CD1c-positive myeloid dendritic cell (primary cell): Measurements from ENCODE around the gene EVI2B.
A peak's percentile ranks its signal among the peaks of the same experiment; 100 is the strongest.
"Not testable (repeated sequence)": the region's sequence is repeated elsewhere in the genome, so short reads cannot be mapped to it uniquely, and the experiment has no call there.

Experiments used
- DNase-seq: peaks from one replicate; pipeline ENCODE4 v3.0.0-alpha.2; 2016; ENCODE audit errors: extremely low spot score

Gene EVI2B

GRCh38 chr17:31310260-31310659 is 3.6 kb downstream of the EVI2B start:
- peak; percentile 43 for DNase-seq

GRCh38 chr17:31309556-31309955 is 4.3 kb downstream of the EVI2B start:
- DNase-seq = peak; percentile 89

- DNase-seq = peak; percentile 70
Observed at GRCh38 chr17:31308372-31309334, 5.2 kb downstream of the EVI2B start.

- no peak for DNase-seq
Observed at GRCh38 chr17:31307640-31308039, 6.2 kb downstream of the EVI2B start.

- no peak for DNase-seq
Observed at GRCh38 chr17:31299624-31300023, 14.2 kb downstream of the EVI2B start.

- DNase-seq = no peak
Observed at GRCh38 chr17:31297090-31297489, 16.8 kb downstream of the EVI2B start, which contains the start of gene OMG. TSS of gene OMG (minus strand) at chr17:31297239. CDS start at chr17:31296331, 908 bp downstream.

GRCh38 chr17:31296142-31296541 is 17.7 kb downstream of the EVI2B start:
- DNase-seq = no peak

GRCh38 chr17:31295489-31295871 is 18.4 kb downstream of the EVI2B start:
- DNase-seq = no peak

- DNase-seq = no peak
Observed at GRCh38 chr17:31294820-31295488, 18.9 kb downstream of the EVI2B start.

GRCh38 chr17:31294231-31294630 is 19.6 kb downstream of the EVI2B start:
- no peak for DNase-seq

GRCh38 chr17:31293581-31293980 is 20.3 kb downstream of the EVI2B start:
- no peak for DNase-seq

- DNase-seq = no peak
Observed at GRCh38 chr17:31291820-31292219, 22.0 kb downstream of the EVI2B start.

- DNase-seq = no peak
Observed at GRCh38 chr17:31289790-31290189, 24.1 kb downstream of the EVI2B start.

- DNase-seq = not testable (repeated sequence)
Observed at GRCh38 chr17:31287932-31288331, 25.9 kb downstream of the EVI2B start.

- no peak for DNase-seq
Observed at GRCh38 chr17:31286587-31286986, 27.3 kb downstream of the EVI2B start.

- DNase-seq = no peak
Observed at GRCh38 chr17:31283841-31284240, 30.0 kb downstream of the EVI2B start.

- no peak for DNase-seq
Observed at GRCh38 chr17:31281061-31281460, 32.8 kb downstream of the EVI2B start.

GRCh38 chr17:31279401-31279800 is 34.5 kb downstream of the EVI2B start:
- no peak for DNase-seq

- DNase-seq = no peak
Observed at GRCh38 chr17:31275116-31275515, 38.7 kb downstream of the EVI2B start.

- peak; percentile 57 for DNase-seq
Observed at GRCh38 chr17:31274252-31274651, 39.6 kb downstream of the EVI2B start.

GRCh38 chr17:31273516-31273915 is 40.3 kb downstream of the EVI2B start:
- DNase-seq = no peak

- DNase-seq = no peak
Observed at GRCh38 chr17:31272803-31273202, 41.1 kb downstream of the EVI2B start.

- no peak for DNase-seq
Observed at GRCh38 chr17:31272236-31272635, 41.6 kb downstream of the EVI2B start.
